Adipocyte (in vitro differentiated cells): ENCODE results near the gene MAGI1.

Experiments
- DNase-seq: peaks from one replicate; pipeline ENCODE4 v3.0.0-alpha.2; 2015; ENCODE audit warnings: low read depth
- H3K27me3 ChIP-seq: replicated peaks from 2 replicates; pipeline ENCODE4 v1.7.0; 2013; ENCODE audit warnings: mild to moderate bottlenecking, low read length, moderate library complexity; ENCODE audit not compliant: control insufficient read depth, insufficient read depth
- H3K36me3 ChIP-seq: 2 replicates; pipeline ENCODE4 v1.7.0; 2013; ENCODE audit warnings: low read length, mild to moderate bottlenecking, moderate library complexity; ENCODE audit not compliant: control insufficient read depth, insufficient read depth, severe bottlenecking
- H3K4me1 ChIP-seq: 2 replicates; pipeline ENCODE4 v1.7.0; 2013; ENCODE audit warnings: mild to moderate bottlenecking, low read length, moderate library complexity; ENCODE audit not compliant: control insufficient read depth, insufficient read depth
- H3K4me3 ChIP-seq: 2 replicates; pipeline ENCODE4 v1.7.0; 2013; ENCODE audit warnings: mild to moderate bottlenecking, low read length, moderate library complexity
- H3K9ac ChIP-seq: 2 replicates; pipeline ENCODE4 v1.7.0; 2013; ENCODE audit warnings: mild to moderate bottlenecking, low read length, moderate library complexity
- H3K9me3 ChIP-seq: 2 replicates; pipeline ENCODE4 v1.7.0; 2013; ENCODE audit warnings: mild to moderate bottlenecking, low read length, moderate library complexity; ENCODE audit not compliant: control insufficient read depth

Gene MAGI1

GRCh38 chr3:65342084-65342683, 696.5 kb downstream of the MAGI1 start:
- Histone ChIP-seq H3K36me3 (no peaks in the 10 kb centered on the region), H3K9me3 (no peaks in the 10 kb centered on the region), H3K4me3 (no peak overlapping the region), H3K27me3 (no peaks in the 10 kb centered on the region), H3K9ac (no peak overlapping the region), H3K4me1 (peaks cover 9% of the 10 kb centered on the region)
- no peak for DNase-seq

GRCh38 chr3:65339192-65339740, 699.5 kb downstream of the MAGI1 start:
- Histone ChIP-seq H3K27me3 (peaks cover 7% of the 10 kb centered on the region), H3K36me3 (no peaks in the 10 kb centered on the region), H3K9me3 (no peaks in the 10 kb centered on the region), H3K9ac (no peak overlapping the region), H3K4me1 (peaks cover 16% of the 10 kb centered on the region), H3K4me3 (no peak overlapping the region)
- DNase-seq = no peak

GRCh38 chr3:65338571-65338970, 700.1 kb downstream of the MAGI1 start:
- Histone ChIP-seq H3K9ac (no peak overlapping the region), H3K4me1 (peaks cover 23% of the 10 kb centered on the region), H3K4me3 (no peak overlapping the region), H3K36me3 (no peaks in the 10 kb centered on the region), H3K9me3 (no peaks in the 10 kb centered on the region), H3K27me3 (peaks cover 7% of the 10 kb centered on the region)
- peak; percentile 25 for DNase-seq

- no peak overlapping the region for H3K9ac ChIP-seq
These were observed 703.1 kb downstream of the MAGI1 start for GRCh38 chr3:65335587-65335986.

GRCh38 chr3:65334045-65334665, 704.6 kb downstream of the MAGI1 start:
- Histone ChIP-seq H3K36me3 (no peaks in the 10 kb centered on the region), H3K9ac (no peak overlapping the region), H3K9me3 (no peaks in the 10 kb centered on the region), H3K4me1 (peaks cover 35% of the 10 kb centered on the region), H3K27me3 (peaks cover 7% of the 10 kb centered on the region), H3K4me3 (peak overlapping the region; percentile 4)
- peak; percentile 31 for DNase-seq

More at GRCh38 chr3:65335587-65335986, 703.1 kb downstream of the MAGI1 start:
- Histone ChIP-seq H3K4me1 (peaks cover 23% of the 10 kb centered on the region), H3K9me3 (no peaks in the 10 kb centered on the region), H3K4me3 (no peak overlapping the region), H3K36me3 (no peaks in the 10 kb centered on the region), H3K27me3 (peaks cover 7% of the 10 kb centered on the region)
- DNase-seq = no peak

- no peak for DNase-seq
- H3K4me1 ChIP-seq = peaks cover 26% of the 10 kb centered on the region
- H3K9me3 ChIP-seq = no peaks in the 10 kb centered on the region
- no peak overlapping the region for H3K4me3 ChIP-seq
- H3K27me3 ChIP-seq = peaks cover 7% of the 10 kb centered on the region
- H3K36me3 ChIP-seq = no peaks in the 10 kb centered on the region
- H3K9ac ChIP-seq = no peak overlapping the region
These were observed 707.0 kb downstream of the MAGI1 start for GRCh38 chr3:65331730-65332129.

GRCh38 chr3:65330072-65330471, 708.6 kb downstream of the MAGI1 start:
- peaks cover 5% of the 10 kb centered on the region for H3K27me3 ChIP-seq
- DNase-seq = peak; percentile 48
- H3K4me1 ChIP-seq = peaks cover 26% of the 10 kb centered on the region
- H3K36me3 ChIP-seq = no peaks in the 10 kb centered on the region
- H3K4me3 ChIP-seq = peak overlapping the region; percentile 36
- H3K9ac ChIP-seq = peak overlapping the region; percentile 24
- H3K9me3 ChIP-seq = no peaks in the 10 kb centered on the region

- DNase-seq = no peak
- no peak overlapping the region for H3K4me3 ChIP-seq
These were observed 710.6 kb downstream of the MAGI1 start for GRCh38 chr3:65328148-65328547.

GRCh38 chr3:65326574-65326973, 712.1 kb downstream of the MAGI1 start:
- Histone ChIP-seq H3K27me3 (peaks cover 5% of the 10 kb centered on the region), H3K4me3 (no peak overlapping the region), H3K4me1 (peaks cover 12% of the 10 kb centered on the region), H3K36me3 (no peaks in the 10 kb centered on the region), H3K9me3 (no peaks in the 10 kb centered on the region), H3K9ac (no peak overlapping the region)
- DNase-seq = no peak

More at GRCh38 chr3:65328148-65328547, 710.6 kb downstream of the MAGI1 start:
- Histone ChIP-seq H3K27me3 (peaks cover 5% of the 10 kb centered on the region), H3K4me1 (peaks cover 12% of the 10 kb centered on the region), H3K9ac (no peak overlapping the region), H3K36me3 (no peaks in the 10 kb centered on the region), H3K9me3 (no peaks in the 10 kb centered on the region)

GRCh38 chr3:65322910-65323309, 715.8 kb downstream of the MAGI1 start:
- H3K4me1 ChIP-seq = no peaks in the 10 kb centered on the region
- peaks cover 10% of the 10 kb centered on the region for H3K9me3 ChIP-seq
- H3K4me3 ChIP-seq = no peak overlapping the region
- DNase-seq = no peak
- peaks cover 5% of the 10 kb centered on the region for H3K27me3 ChIP-seq
- no peak overlapping the region for H3K9ac ChIP-seq
- H3K36me3 ChIP-seq = no peaks in the 10 kb centered on the region

GRCh38 chr3:65318231-65318630, 720.5 kb downstream of the MAGI1 start:
- H3K9ac ChIP-seq = no peak overlapping the region
- no peaks in the 10 kb centered on the region for H3K36me3 ChIP-seq
- no peaks in the 10 kb centered on the region for H3K4me1 ChIP-seq
- no peaks in the 10 kb centered on the region for H3K27me3 ChIP-seq
- DNase-seq = no peak
- H3K9me3 ChIP-seq = peaks cover 17% of the 10 kb centered on the region
- H3K4me3 ChIP-seq = no peak overlapping the region
